GM19438 (cell line): ENCODE results near the gene ABCG2.
"Not testable (repeated sequence)": the region's sequence is repeated elsewhere in the genome, so short reads cannot be mapped to it uniquely, and the experiment has no call there.

Source experiments
- ATAC-seq: cut with Tn5 transposase; IDR thresholded peaks from one replicate; pipeline ENCODE4 v1.9.1; 2021; ENCODE audit warnings: low read depth; ENCODE audit not compliant: unreplicated experiment

Gene ABCG2

GRCh38 chr4:88169298-88169697 is 10.9 kb upstream of the ABCG2 start:
- no peak for ATAC-seq

- no peak for ATAC-seq
Observed at GRCh38 chr4:88166608-88167007, 8.2 kb upstream of the ABCG2 start.

- ATAC-seq: no peak
Observed at GRCh38 chr4:88163336-88163735, 4.9 kb upstream of the ABCG2 start.

GRCh38 chr4:88162626-88163025 is 4.2 kb upstream of the ABCG2 start:
- ATAC-seq: no peak

- ATAC-seq: no peak
Observed at GRCh38 chr4:88159229-88159725, 838 bp upstream of the ABCG2 start.

- ATAC-seq: no peak
Observed at GRCh38 chr4:88158038-88158488, 376 bp downstream of the ABCG2 start.

- ATAC-seq: not testable (repeated sequence)
Observed at GRCh38 chr4:88152331-88152730, 6.1 kb downstream of the ABCG2 start.

- no peak for ATAC-seq
Observed at GRCh38 chr4:88148560-88148959, 9.9 kb downstream of the ABCG2 start.

- no peak for ATAC-seq
Observed at GRCh38 chr4:88147799-88148217, 10.6 kb downstream of the ABCG2 start.

GRCh38 chr4:88146891-88147290 is 11.5 kb downstream of the ABCG2 start:
- no peak for ATAC-seq

- no peak for ATAC-seq
Observed at GRCh38 chr4:88144866-88145300, 13.6 kb downstream of the ABCG2 start.

- no peak for ATAC-seq
Observed at GRCh38 chr4:88144048-88144447, 14.4 kb downstream of the ABCG2 start.

- ATAC-seq: no peak
Observed at GRCh38 chr4:88143504-88143903, 14.9 kb downstream of the ABCG2 start.

GRCh38 chr4:88138561-88138960 is 19.9 kb downstream of the ABCG2 start:
- no peak for ATAC-seq

- ATAC-seq: no peak
Observed at GRCh38 chr4:88137112-88137511, 21.3 kb downstream of the ABCG2 start.

- no peak for ATAC-seq
Observed at GRCh38 chr4:88136249-88136648, 22.2 kb downstream of the ABCG2 start.

- ATAC-seq: no peak
Observed at GRCh38 chr4:88135356-88135663, 23.1 kb downstream of the ABCG2 start.

GRCh38 chr4:88134536-88135355 is 23.7 kb downstream of the ABCG2 start:
- no peak for ATAC-seq

- no peak for ATAC-seq
Observed at GRCh38 chr4:88134111-88134510, 24.3 kb downstream of the ABCG2 start.

- no peak for ATAC-seq
Observed at GRCh38 chr4:88130544-88131305, 27.7 kb downstream of the ABCG2 start.

GRCh38 chr4:88130003-88130402 is 28.4 kb downstream of the ABCG2 start:
- ATAC-seq: no peak

- not testable (repeated sequence) for ATAC-seq
Observed at GRCh38 chr4:88122260-88122659, 36.2 kb downstream of the ABCG2 start.
